H1 (cell line): ENCODE results near the gene SCG5. TPM values are rescaled to one million over a fixed set of nuclear protein-coding genes. Genes with fewer than 3 reads are reported as not detected.

Experiments
- CTCF ChIA-PET: fragments of 300-600 bp; sonication (Branson Sonifier 250); formaldehyde crosslinking; loops from one replicate; lab custom pipeline; 2021; ENCODE audit not compliant: partially characterized antibody; lab: Charles Lee
- POLR2A ChIA-PET: fragments of 300-600 bp; sonication (Branson Sonifier 250); formaldehyde crosslinking; loops from one replicate; lab custom pipeline; 2021; ENCODE audit warnings: inconsistent platforms; ENCODE audit not compliant: partially characterized antibody; lab: Charles Lee
- DNase-seq, 2 experiments: peaks; one replicate each; pipeline versions ENCODE4 v3.0.0 to v3.0.0-alpha.2; 2010 to 2022; ENCODE audit warnings: low spot score in 2 of 2, low read depth in 1 of 2, mixed read lengths in 1 of 2
- FAIRE-seq: peaks from 2 replicates; lab custom pipeline; 2011; peaks lifted over from hg19 to GRCh38; lab: Jason Lieb, UNC
- H2AFZ ChIP-seq: 2 replicates; pipeline ENCODE4 v1.8.1; 2012; ENCODE audit warnings: low read length, inconsistent platforms
- H2AK5ac ChIP-seq: 2 replicates; pipeline ENCODE4 v1.6.1; 2013; ENCODE audit warnings: low read depth, low read length
- H2BK120ac ChIP-seq: replicated peaks from 2 replicates; pipeline ENCODE3; 2013; ENCODE audit warnings: low read depth, low read length, inconsistent platforms
- H2BK12ac ChIP-seq: 2 replicates; pipeline ENCODE4 v1.6.1; 2013; ENCODE audit warnings: low read depth, low read length
- H2BK15ac ChIP-seq: 2 replicates; pipeline ENCODE4 v1.6.1; 2013; ENCODE audit warnings: low read length
- H2BK20ac ChIP-seq: 2 replicates; pipeline ENCODE4 v1.6.1; 2013; ENCODE audit warnings: low read length
- H2BK5ac ChIP-seq: 2 replicates; pipeline ENCODE4 v1.6.1; 2013; ENCODE audit warnings: low read depth, low read length
- H3K14ac ChIP-seq: 2 replicates; pipeline ENCODE4 v1.6.1; 2013; ENCODE audit warnings: inconsistent platforms; ENCODE audit not compliant: insufficient read length
- H3K18ac ChIP-seq: 2 replicates; pipeline ENCODE4 v1.6.1; 2013; ENCODE audit warnings: low read length; ENCODE audit errors: extremely low read depth
- H3K23ac ChIP-seq: 2 replicates; pipeline ENCODE4 v1.6.1; 2013; ENCODE audit warnings: inconsistent platforms; ENCODE audit not compliant: insufficient read length
- H3K23me2 ChIP-seq: 2 replicates; pipeline ENCODE4 v1.6.1; 2013; ENCODE audit warnings: low read depth, low read length
- H3K27ac ChIP-seq: 2 replicates; pipeline ENCODE4 v1.6.1; 2011; ENCODE audit warnings: low read depth, low read length, inconsistent platforms
- H3K27me3 ChIP-seq, 4 experiments: replicated peaks in 1 of 4; 1 replicate in 1 of 4; 2 replicates in 3 of 4; pipeline versions ENCODE4 v1.6.1 to v1.8.1; 2011 to 2013; ENCODE audit warnings: low read length in 3 of 4, mild to moderate bottlenecking in 3 of 4, inconsistent platforms in 2 of 4, mixed read lengths in 2 of 4, moderate library complexity in 1 of 4; ENCODE audit not compliant: control insufficient read depth in 3 of 4, insufficient read depth in 3 of 4; ENCODE audit errors: extremely low read depth in 1 of 4
- H3K36me3 ChIP-seq, 4 experiments: 2 replicates each; pipeline versions ENCODE4 v1.6.1 to v1.8.1; 2011 to 2013; ENCODE audit warnings: mild to moderate bottlenecking in 4 of 4, low read length in 3 of 4, moderate library complexity in 2 of 4, control low read depth in 1 of 4, inconsistent platforms in 1 of 4; ENCODE audit not compliant: insufficient read depth in 4 of 4, control insufficient read depth in 2 of 4
- H3K4ac ChIP-seq: replicated peaks from 2 replicates; pipeline ENCODE3; 2013; ENCODE audit warnings: low read length, low read depth, mixed read lengths, inconsistent platforms; ENCODE audit not compliant: insufficient read length
- H3K4me1 ChIP-seq, 4 experiments: replicated peaks in 1 of 4; 1 replicate in 1 of 4; 2 replicates in 3 of 4; pipeline versions ENCODE4 v1.6.1 to v1.8.1; 2011 to 2013; ENCODE audit warnings: low read length in 3 of 4, inconsistent platforms in 2 of 4, mixed read lengths in 1 of 4; ENCODE audit not compliant: insufficient read depth in 4 of 4, control insufficient read depth in 3 of 4
- H3K4me2 ChIP-seq, 2 experiments: 2 replicates each; pipeline versions ENCODE4 v1.6.1 to v1.8.1; 2011 to 2013; ENCODE audit warnings: low read depth in 2 of 2, low read length in 2 of 2, control low read depth in 1 of 2, inconsistent platforms in 1 of 2, mild to moderate bottlenecking in 1 of 2; ENCODE audit not compliant: insufficient read depth in 1 of 2
- H3K4me3 ChIP-seq, 4 experiments: fragments of 200-600, 300-600 bp in 1 of 4; sonication (generic), shearing (Covaris generic), sonication (Bioruptor Twin) in 1 of 4; 2 replicates each; pipeline versions ENCODE4 v1.5.1 to v1.8.1; 2011 to 2016; ENCODE audit warnings: low read length in 4 of 4, low read depth in 3 of 4, control low read depth in 2 of 4, inconsistent platforms in 2 of 4, mild to moderate bottlenecking in 2 of 4, mixed read lengths in 1 of 4, moderate library complexity in 1 of 4; ENCODE audit not compliant: insufficient read depth in 2 of 4; ENCODE audit errors: extremely low read depth in 1 of 4
- H3K56ac ChIP-seq: replicated peaks from 2 replicates; pipeline ENCODE3; 2013; ENCODE audit warnings: low read depth, mild to moderate bottlenecking, mixed read lengths, low read length, inconsistent platforms; ENCODE audit not compliant: insufficient read length
- H3K79me1 ChIP-seq: 2 replicates; pipeline ENCODE4 v1.6.1; 2013; ENCODE audit warnings: low read depth, low read length, control low read depth
- H3K79me2 ChIP-seq, 2 experiments: 2 replicates each; pipeline versions ENCODE4 v1.6.1 to v1.8.1; 2012 to 2013; ENCODE audit warnings: low read length in 2 of 2, mild to moderate bottlenecking in 2 of 2, inconsistent platforms in 1 of 2; ENCODE audit not compliant: insufficient read depth in 2 of 2, control insufficient read depth in 1 of 2
- H3K9ac ChIP-seq, 4 experiments: replicated peaks in 1 of 4; 1 replicate in 1 of 4; 2 replicates in 3 of 4; pipeline versions ENCODE4 v1.6.1 to v1.8.1; 2011 to 2013; ENCODE audit warnings: low read depth in 3 of 4, low read length in 3 of 4, control low read depth in 2 of 4, mild to moderate bottlenecking in 2 of 4, moderate library complexity in 2 of 4, inconsistent platforms in 1 of 4; ENCODE audit errors: extremely low read depth in 1 of 4
- H3K9me3 ChIP-seq, 2 experiments: 2 replicates each; pipeline versions ENCODE4 v1.6.1 to v1.8.1; 2012 to 2013; ENCODE audit warnings: mild to moderate bottlenecking in 2 of 2, moderate library complexity in 2 of 2, control low read depth in 1 of 2, inconsistent platforms in 1 of 2, low read depth in 1 of 2, low read length in 1 of 2, mixed read lengths in 1 of 2; ENCODE audit not compliant: insufficient read depth in 2 of 2
- H4K20me1 ChIP-seq, 2 experiments: replicated peaks in 1 of 2; 2 replicates each; pipeline versions ENCODE3 to v1.8.1; 2011 to 2013; ENCODE audit warnings: inconsistent platforms in 2 of 2, low read length in 2 of 2, mild to moderate bottlenecking in 1 of 2; ENCODE audit not compliant: insufficient read depth in 2 of 2, control insufficient read depth in 1 of 2
- H4K5ac ChIP-seq: 2 replicates; pipeline ENCODE4 v1.6.1; 2013; ENCODE audit warnings: low read length, low read depth, mixed read lengths, inconsistent platforms; ENCODE audit not compliant: insufficient read length
- H4K8ac ChIP-seq: 2 replicates; pipeline ENCODE4 v1.8.0; 2013; ENCODE audit warnings: mild to moderate bottlenecking, moderate library complexity, low read length, inconsistent platforms; ENCODE audit not compliant: insufficient read depth; ENCODE audit errors: extremely low read depth
- H4K91ac ChIP-seq: replicated peaks from 2 replicates; pipeline ENCODE3; 2013; ENCODE audit warnings: low read length, mixed read lengths, inconsistent platforms; ENCODE audit not compliant: insufficient read length
- BCL11A ChIP-seq, 2 experiments: IDR thresholded peaks; one replicate each; pipeline ENCODE4 v1.6.1; 2011; ENCODE audit warnings: low read depth in 2 of 2, low read length in 2 of 2, mild to moderate bottlenecking in 2 of 2
- BRCA1 ChIP-seq: IDR thresholded peaks from 2 replicates; pipeline ENCODE4 v1.6.1; 2012; ENCODE audit warnings: low read depth, low read length, improper control_type of control experiment
- EP300 ChIP-seq, 2 experiments: IDR thresholded peaks; 1 replicate in 1 of 2; 2 replicates in 1 of 2; pipeline ENCODE4 v1.6.1; 2011 to 2012; ENCODE audit warnings: low read depth in 2 of 2, low read length in 2 of 2, mild to moderate bottlenecking in 2 of 2, borderline replicate concordance in 1 of 2, inconsistent platforms in 1 of 2, moderate library complexity in 1 of 2
- HDAC2 ChIP-seq, 2 experiments: fragments of 300-600 bp in 1 of 2; sonication (generic) in 1 of 2; IDR thresholded peaks; 2 replicates each; pipeline ENCODE4 v1.6.1; 2011 to 2012; ENCODE audit warnings: low read depth in 2 of 2, low read length in 2 of 2, mild to moderate bottlenecking in 2 of 2, moderate library complexity in 2 of 2, borderline replicate concordance in 1 of 2, inconsistent platforms in 1 of 2
- KDM5A ChIP-seq: fragments of 200-600 bp; IDR thresholded peaks from 2 replicates; pipeline ENCODE4 v1.7.1; 2012; ENCODE audit warnings: mild to moderate bottlenecking, low read length, inconsistent platforms, mixed read lengths
- POLR2A ChIP-seq, 2 experiments: IDR thresholded peaks; 1 replicate in 1 of 2; 2 replicates in 1 of 2; pipeline ENCODE4 v1.6.1; 2011; ENCODE audit warnings: low read depth in 2 of 2, low read length in 2 of 2, mild to moderate bottlenecking in 2 of 2; ENCODE audit errors: control extremely low read depth in 1 of 2
- RNF2 ChIP-seq: fragments of 200-900, 300-1000 bp; sonication (generic); IDR thresholded peaks from 2 replicates; pipeline ENCODE4 v1.7.1; 2016; ENCODE audit warnings: borderline replicate concordance, low read depth, mild to moderate bottlenecking, antibody characterized with exemption, low read length; ENCODE audit not compliant: poor library complexity, severe bottlenecking; ENCODE audit errors: missing control alignments
- SAP30 ChIP-seq: fragments of 300-600 bp; sonication (generic); IDR thresholded peaks from 2 replicates; pipeline ENCODE4 v1.7.1; 2012; ENCODE audit warnings: low read length, moderate library complexity, mild to moderate bottlenecking, inconsistent platforms; ENCODE audit not compliant: insufficient read depth, insufficient replicate concordance
- SRF ChIP-seq: IDR thresholded peaks from 2 replicates; pipeline ENCODE4 v1.6.1; 2011; ENCODE audit warnings: mild to moderate bottlenecking, low read depth, low read length, moderate library complexity
- SUZ12 ChIP-seq: fragments of 200-600 bp; sonication (generic); IDR thresholded peaks from 2 replicates; pipeline ENCODE4 v1.6.1; 2012; ENCODE audit warnings: mild to moderate bottlenecking, inconsistent platforms, low read length, moderate library complexity, mixed read lengths
- TAF1 ChIP-seq: IDR thresholded peaks from 2 replicates; pipeline ENCODE4 v1.6.1; 2011; ENCODE audit warnings: mild to moderate bottlenecking, low read depth, low read length
- TAF7 ChIP-seq: optimal IDR thresholded peaks from 2 replicates; pipeline ENCODE3; 2011; ENCODE audit warnings: low read depth, mild to moderate bottlenecking, inconsistent platforms, low read length, moderate library complexity, borderline replicate concordance
- ZNF274 ChIP-seq: IDR thresholded peaks from 2 replicates; pipeline ENCODE4 v1.7.0; 2012; ENCODE audit warnings: low read length, borderline replicate concordance; ENCODE audit errors: extremely low read depth
- WGBS, 2 experiments: shearing (Covaris generic) in 1 of 2; methylation state at CpG; one replicate each; pipeline versions ENCODE4 v1.1.6 to v1.1.7; 2013 to 2015; ENCODE audit warnings: low lambda C conversion rate in 2 of 2, mixed read lengths in 2 of 2, inconsistent platforms in 1 of 2, low coverage in 1 of 2, missing lambda C conversion rate in 1 of 2; ENCODE audit not compliant: insufficient replicate concordance in 2 of 2, insufficient coverage in 1 of 2, insufficient read length in 1 of 2; ENCODE audit errors: extremely low coverage in 1 of 2, missing lambda C conversion rate in 1 of 2; 5-methylcytosine and 5-hydroxymethylcytosine counted together
- polyA plus RNA-seq, 7 experiments: library from polyadenylated mRNA; depleted of rRNA in 3 of 7; stranded (reverse) in 5 of 7; unstranded in 2 of 7; fragments of >200 nt in 5 of 7; fragments of 200-250 nt in 2 of 7; gene quantifications; 1 replicate in 5 of 7; 2 replicates in 1 of 7; 4 replicates in 1 of 7; pipeline versions ENCODE4 v1.2.1 to v1.2.3, GENCODE V29; 2011 to 2013; ENCODE audit warnings: missing spikeins in 2 of 7, mixed read lengths in 2 of 7
- total RNA-seq: library from RNA; stranded (reverse); fragmentation: NEBNext Ultra II Directional; extraction: Animal tissue kit (Norgen Biotek cat#: 25700); gene quantifications from 2 replicates; pipeline ENCODE4 v1.2.1, GENCODE V29; 2021

SCG5 gene
- total and polyA plus RNA-seq, 2 of the 8 experiments (the other 6 are each of a cell fraction or from before 2014, with no cell fraction given), result 18.7 to 19.9 TPM

- Histone ChIP-seq H2AK5ac (no peak overlapping the region), H4K5ac (no peak overlapping the region), H2BK120ac (no peak overlapping the region), H3K56ac (no peak overlapping the region), H4K8ac (no peak overlapping the region), H2AFZ (no peak overlapping the region), H2BK15ac (no peak overlapping the region), H3K36me3 (no peaks in the 10 kb centered on the region), H3K18ac (no peak overlapping the region), H3K79me2 (no peaks in the 10 kb centered on the region), H3K79me1 (no peaks in the 10 kb centered on the region), H2BK20ac (no peak overlapping the region), H3K9me3 (no peaks in the 10 kb centered on the region), H4K20me1 (no peaks in the 10 kb centered on the region), H3K27ac (no peak overlapping the region), H3K4me1 (peaks cover 5 to 16% (median 7%) of the 10 kb centered on the region in 4 experiments), H3K27me3 (no peaks in the 10 kb centered on the region), H3K4ac (no peak overlapping the region), H3K14ac (no peak overlapping the region), H2BK5ac (no peak overlapping the region), H3K23me2 (no peaks in the 10 kb centered on the region; the same call in 1 of the 2 replicates), H2BK12ac (no peak overlapping the region), H3K4me2 (no peak overlapping the region), H3K23ac (no peak overlapping the region), H3K9ac (no peak overlapping the region), H3K4me3 (no peak overlapping the region), H4K91ac (no peak overlapping the region)
- FAIRE-seq (no peak), DNase-seq (no peak)
- CTCF ChIA-PET, result interaction anchor here (1.0 to 2.3 kb wide), 3 partner anchors 8 to 462 kb away, joined by 4 to 8 read pairs (median 4); no protein-coding TSS in a partner anchor
- POLR2A ChIA-PET, result interaction anchor here (1.6 to 2.1 kb wide), 2 partner anchors 20 to 29 kb away, joined by 3 to 5 read pairs; partner anchors contain the start of gene SCG5
- 92% methylated on average over 3 of the region's 3 CpGs; no CpG with 5 or more reads in 1 of the 2 experiments for WGBS, 2 experiments
- TF ChIP-seq SAP30, result no peak
- TF ChIP-seq TAF7, result no peak
- no peak for TF ChIP-seq SUZ12
- TF ChIP-seq BRCA1, result no peak
- no peak for TF ChIP-seq BCL11A (IDR thresholded peaks at IDR 0.05; ENCODE audit: low read depth in 2 of 2, low read length in 2 of 2)
- TF ChIP-seq POLR2A (IDR thresholded peaks at IDR 0.05; ENCODE audit: control extremely low read depth in 1 of 2, low read depth in 2 of 2, low read length in 2 of 2), result no peak
- TF ChIP-seq TAF1, result no peak
- TF ChIP-seq HDAC2 (IDR thresholded peaks at IDR 0.05; ENCODE audit: borderline replicate concordance in 1 of 2, low read depth in 2 of 2, low read length in 2 of 2), result no peak
- no peak for TF ChIP-seq KDM5A
- no peak for TF ChIP-seq RNF2
- no peak for TF ChIP-seq EP300 (IDR thresholded peaks at IDR 0.05; ENCODE audit: borderline replicate concordance in 1 of 2, low read depth in 2 of 2, low read length in 2 of 2)
- no peak for TF ChIP-seq SRF
- TF ChIP-seq ZNF274, result no peak
Observed at GRCh38 chr15:32670623-32671022, 29.1 kb downstream of the SCG5 start.
